Psoas muscle (tissue), 8 donors: ENCODE measurements around the gene CAD. TPM values are rescaled to one million over a fixed set of nuclear protein-coding genes. Genes with fewer than 3 reads are reported as not detected.

ENCODE experiments used
- ATAC-seq, 4 donors: fragments of 200-7000 bp; cut with Tn5 transposase; one replicate each; pipeline ENCODE4 v1.9.1; 2020; ENCODE audit warnings: moderate library complexity in 3 of 4, mild to moderate bottlenecking in 2 of 4
- DNase-seq, 2 donors: peaks; one replicate each; pipeline ENCODE4 v3.0.0-alpha.2; 2020
- H3K27ac ChIP-seq: fragments of 200-600 bp; one replicate; pipeline ENCODE4 v1.8.0; 2022
- H3K27me3 ChIP-seq, 3 donors: fragments of 200-600 bp in 1 of 3; one replicate each; pipeline versions ENCODE4 v1.6.1 to v1.8.0; 2013 to 2022; ENCODE audit warnings: low read length in 2 of 3, mild to moderate bottlenecking in 2 of 3, moderate library complexity in 1 of 3; ENCODE audit not compliant: insufficient read depth in 3 of 3
- H3K36me3 ChIP-seq, 2 donors: fragments of 200-600 bp in 1 of 2; one replicate each; pipeline versions ENCODE4 v1.6.1 to v1.8.0; 2013 to 2022; ENCODE audit warnings: low read depth in 1 of 2, mild to moderate bottlenecking in 1 of 2, moderate library complexity in 1 of 2; ENCODE audit not compliant: insufficient read depth in 1 of 2
- H3K4me1 ChIP-seq: fragments of 200-600 bp; one replicate; pipeline ENCODE4 v1.8.0; 2022
- H3K4me3 ChIP-seq: fragments of 200-600 bp; one replicate; pipeline ENCODE4 v1.8.0; 2022; ENCODE audit warnings: mild to moderate bottlenecking
- H3K9me3 ChIP-seq: fragments of 200-600 bp; one replicate; pipeline ENCODE4 v1.8.0; 2022
- WGBS, 3 donors: extraction: QIAGEN DNeasy Blood & Tissue Kit; methylation state at CpG; one replicate each; pipeline versions ENCODE4 v1.1.6 to v1.1.7; 2013; 5-methylcytosine and 5-hydroxymethylcytosine counted together
- intact Hi-C, 2 donors: fragments of 100-400 bp; cut with DNase I; formaldehyde crosslinking; loops; one replicate each; pipeline versions ENCODE4 v1.11.0 to v1.14.2; 2022
- polyA plus RNA-seq, 3 donors: library from polyadenylated mRNA; stranded (reverse); fragments of 200-250 nt; gene quantifications; one replicate each; pipeline ENCODE4 v1.2.3, GENCODE V29; 2013
- total RNA-seq, 4 donors: library from RNA; stranded (reverse); fragmentation: NEBNext Ultra II Directional in 2 of 4; extraction: Animal tissue kit (Norgen Biotek cat#: 25700) in 2 of 4; gene quantifications; one replicate each; pipeline versions ENCODE4 v1.2.1 to v1.2.4, GENCODE V29; 2021 to 2023
- TF ChIP-seq, protein P1 (sequence below): fragments of 200-600 bp; IDR thresholded peaks from one replicate; pipeline ENCODE4 v1.8.0; 2022; ENCODE audit warnings: antibody characterized with exemption
- donor health status: healthy with polysubstance abuse.
- donor health status: DM: no; HTN: no; CAD: no; lungs with moderate emphysema.
- donor health status: Bipolar disorder and iron deficiency.
- donor health status: healthy.
- donor health status: DM: yes; HTN: yes; CAD: no.
- donor health status: DM: no; HTN: no; CAD: no.
- donor health status: DM: no; HTN: no; CAD: no.
- donor health status: DM: yes; HTN: yes; CAD: no.

CAD gene
- total and polyA plus RNA-seq, 7 donors, result 5.9 to 13.6 (median 8.2) TPM

DNA sequence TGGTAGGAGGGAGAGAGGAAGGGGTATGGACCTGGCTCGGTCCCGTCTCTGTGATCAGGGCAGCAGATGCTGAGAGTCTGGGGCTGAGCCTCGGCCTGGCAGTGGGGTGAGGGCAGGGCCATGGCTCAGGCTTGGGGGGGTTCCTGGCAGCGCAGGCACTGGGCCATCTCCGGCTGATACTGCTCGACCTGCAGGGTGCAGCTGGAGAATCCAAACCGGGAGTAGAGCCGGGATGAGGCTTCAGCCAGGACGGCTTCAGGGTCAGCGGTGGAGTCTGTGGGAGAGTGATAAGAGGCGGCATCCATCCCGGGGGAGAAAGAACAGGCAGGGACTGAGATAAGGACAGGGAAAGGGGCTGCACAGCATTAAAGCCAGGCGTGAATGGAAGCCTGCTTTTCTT, 38.0 kb downstream of the CAD start:
- TF ChIP-seq, protein P1, sequence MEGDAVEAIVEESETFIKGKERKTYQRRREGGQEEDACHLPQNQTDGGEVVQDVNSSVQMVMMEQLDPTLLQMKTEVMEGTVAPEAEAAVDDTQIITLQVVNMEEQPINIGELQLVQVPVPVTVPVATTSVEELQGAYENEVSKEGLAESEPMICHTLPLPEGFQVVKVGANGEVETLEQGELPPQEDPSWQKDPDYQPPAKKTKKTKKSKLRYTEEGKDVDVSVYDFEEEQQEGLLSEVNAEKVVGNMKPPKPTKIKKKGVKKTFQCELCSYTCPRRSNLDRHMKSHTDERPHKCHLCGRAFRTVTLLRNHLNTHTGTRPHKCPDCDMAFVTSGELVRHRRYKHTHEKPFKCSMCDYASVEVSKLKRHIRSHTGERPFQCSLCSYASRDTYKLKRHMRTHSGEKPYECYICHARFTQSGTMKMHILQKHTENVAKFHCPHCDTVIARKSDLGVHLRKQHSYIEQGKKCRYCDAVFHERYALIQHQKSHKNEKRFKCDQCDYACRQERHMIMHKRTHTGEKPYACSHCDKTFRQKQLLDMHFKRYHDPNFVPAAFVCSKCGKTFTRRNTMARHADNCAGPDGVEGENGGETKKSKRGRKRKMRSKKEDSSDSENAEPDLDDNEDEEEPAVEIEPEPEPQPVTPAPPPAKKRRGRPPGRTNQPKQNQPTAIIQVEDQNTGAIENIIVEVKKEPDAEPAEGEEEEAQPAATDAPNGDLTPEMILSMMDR, result no peak
- Histone ChIP-seq H3K9me3 (no peaks in the 10 kb centered on the region), H3K27ac (no peak overlapping the region), H3K36me3 (no peaks in the 10 kb centered on the region), H3K4me3 (no peak overlapping the region), H3K27me3 (peaks cover 0 to 22% (median 9%) of the 10 kb centered on the region in 3 donors), H3K4me1 (peaks cover 4% of the 10 kb centered on the region)
- DNase-seq (no peak), ATAC-seq (no peak)
- intact Hi-C loops, result no loop called here
- WGBS, 3 donors, result 45 to 52% (median 47%) methylated on average over 13 of the region's 13 CpGs

DNA sequence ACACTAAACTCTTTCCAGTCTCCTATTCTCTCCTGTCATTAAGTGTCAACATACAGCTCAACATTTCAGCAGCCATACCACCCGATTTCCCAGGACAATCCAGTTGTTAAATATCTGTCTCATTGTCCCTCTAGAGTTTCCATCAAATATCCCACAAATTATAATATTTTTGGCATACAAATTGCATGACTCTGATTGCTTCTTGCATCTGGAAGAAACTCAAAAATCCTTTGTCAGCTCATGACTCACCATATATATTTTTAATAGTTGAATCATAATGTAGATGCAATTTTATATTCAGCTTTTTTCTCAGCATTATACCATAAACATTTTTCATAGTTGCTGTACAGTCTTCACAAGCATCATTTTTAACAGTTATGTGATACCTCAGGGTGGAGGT, 38.5 kb downstream of the CAD start:
- no peak for ATAC-seq
- intact Hi-C loops, result no loop called here

DNA sequence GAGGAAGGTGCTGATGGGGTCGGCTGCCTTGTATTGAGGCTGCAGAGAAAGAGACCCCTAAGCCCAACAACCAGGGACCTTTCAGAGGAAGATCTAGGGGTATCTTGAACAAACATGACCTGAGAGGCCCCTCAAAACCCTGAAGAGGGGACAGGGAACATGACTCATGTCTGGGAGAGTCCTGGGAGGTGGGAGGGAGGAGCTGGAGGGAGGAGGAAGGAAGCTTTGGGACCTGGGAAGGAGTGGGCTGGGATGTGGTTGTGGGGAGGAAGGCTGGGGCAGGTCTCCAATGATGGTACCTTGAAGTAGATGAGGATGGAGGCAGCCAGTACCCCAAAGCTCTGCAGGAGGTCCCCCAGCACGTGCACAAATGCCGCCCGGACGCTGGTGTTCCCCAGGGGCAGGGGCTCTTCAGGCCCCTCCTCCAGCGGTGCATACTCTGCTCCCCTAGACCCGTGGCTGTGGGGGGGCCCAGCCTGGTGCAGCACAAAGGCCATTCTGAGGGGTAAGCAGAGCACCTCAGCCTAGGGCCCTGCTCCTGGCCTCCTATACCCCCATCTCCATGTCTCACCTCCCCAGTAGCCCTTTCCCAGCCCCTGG, 39.8 kb downstream of the CAD start:
- intact Hi-C loops, result no loop called here
- Histone ChIP-seq H3K27me3 (peaks cover 0 to 37% (median 24%) of the 10 kb centered on the region in 3 donors), H3K9me3 (no peaks in the 10 kb centered on the region), H3K4me1 (no peaks in the 10 kb centered on the region), H3K4me3 (no peak overlapping the region), H3K36me3 (no peaks in the 10 kb centered on the region), H3K27ac (no peak overlapping the region)
- WGBS, 3 donors, result 71 to 83% (median 75%) methylated on average over 4 to 7 of the region's 7 CpGs
- TF ChIP-seq, protein P1, result no peak
- ATAC-seq (no peak), DNase-seq (no peak)

More for the DNA sequence above, 38.5 kb downstream of the CAD start:
- TF ChIP-seq, protein P1, result no peak
- Histone ChIP-seq H3K4me3 (no peak overlapping the region), H3K36me3 (no peaks in the 10 kb centered on the region), H3K4me1 (no peaks in the 10 kb centered on the region), H3K27ac (no peak overlapping the region), H3K9me3 (no peaks in the 10 kb centered on the region), H3K27me3 (peaks cover 0 to 27% (median 12%) of the 10 kb centered on the region in 3 donors)
- DNase-seq, result no peak
- WGBS, 3 donors, result 34 to 43% (median 37%) methylated on average over 1 of the region's 1 CpG

DNA sequence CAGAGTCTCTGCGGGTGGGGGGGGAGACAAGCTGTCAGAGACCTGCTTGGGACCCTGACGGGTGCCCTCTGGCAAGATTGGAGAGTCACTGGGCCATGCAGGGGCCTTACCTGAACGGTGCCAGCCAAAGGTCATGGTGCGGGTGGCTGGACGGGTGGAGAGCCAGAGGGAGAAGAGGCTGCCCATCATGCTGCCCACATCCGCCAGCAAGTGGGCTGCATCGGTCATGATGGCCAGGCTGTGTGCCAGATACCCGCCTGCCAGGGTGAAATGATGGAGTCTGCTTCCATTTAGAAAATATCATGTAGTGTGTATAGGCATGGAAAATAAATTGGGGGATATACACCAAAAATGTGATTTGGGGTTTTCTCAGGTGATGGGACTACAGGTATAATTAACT, 40.9 kb downstream of the CAD start:
- Histone ChIP-seq H3K9me3 (no peaks in the 10 kb centered on the region), H3K27me3 (peaks cover 0 to 48% (median 33%) of the 10 kb centered on the region in 3 donors), H3K4me1 (peaks cover 4% of the 10 kb centered on the region), H3K36me3 (no peaks in the 10 kb centered on the region), H3K27ac (no peak overlapping the region), H3K4me3 (no peak overlapping the region)
- DNase-seq, result no peak
- intact Hi-C loops, result no loop called here
- TF ChIP-seq, protein P1, result no peak
- WGBS, 3 donors, result 82 to 86% (median 82%) methylated on average over 8 of the region's 8 CpGs
- ATAC-seq, result no peak
